Endothelial cell of umbilical vein (primary cell): ENCODE measurements around the gene SERPINE1. TPM values are rescaled to one million over a fixed set of nuclear protein-coding genes. Genes with fewer than 3 reads are reported as not detected.

Source experiments
- BruUV-seq: library from RNA; stranded (reverse); fragments of 400-500 nt; replicated peaks from 2 replicates; lab custom pipeline; 2021; lab: Mats Ljungman, UMichigan
- CTCF ChIA-PET: fragments of 300-600, 350-600 bp; sonication (Branson Sonifier 250); formaldehyde crosslinking; loops from one replicate; lab custom pipeline; 2021; ENCODE audit warnings: antibody characterized with exemption, inconsistent platforms; lab: Charles Lee
- POLR2A ChIA-PET: fragments of 300-600, 350-600 bp; sonication (Branson Sonifier 250); formaldehyde crosslinking; loops from one replicate; lab custom pipeline; 2021; ENCODE audit warnings: antibody characterized with exemption, inconsistent platforms; lab: Charles Lee
- DNase-seq: peaks from one replicate; pipeline ENCODE4 v3.0.0-alpha.2; 2011; ENCODE audit warnings: low read depth, low spot score
- FAIRE-seq: peaks from 2 replicates; lab custom pipeline; 2011; peaks lifted over from hg19 to GRCh38; lab: Jason Lieb, UNC
- H2AFZ ChIP-seq: 2 replicates; pipeline ENCODE4 v1.6.0; 2012; ENCODE audit warnings: low read depth, low read length, control low read depth, inconsistent platforms
- H3K27ac ChIP-seq: 2 replicates; pipeline ENCODE4 v1.5.1; 2011; ENCODE audit warnings: low read depth, mild to moderate bottlenecking, control low read depth, low read length, moderate library complexity; ENCODE audit not compliant: insufficient read depth
- H3K27me3 ChIP-seq, 2 experiments: 2 replicates each; pipeline versions ENCODE4 v1.6.0 to v1.6.1; 2011; ENCODE audit warnings: low read length in 2 of 2, mixed read lengths in 1 of 2; ENCODE audit not compliant: control insufficient read depth in 2 of 2, insufficient read depth in 2 of 2
- H3K36me3 ChIP-seq, 2 experiments: 2 replicates in 1 of 2; 3 replicates in 1 of 2; pipeline ENCODE4 v1.5.1; 2011; ENCODE audit warnings: low read length in 2 of 2, mild to moderate bottlenecking in 1 of 2, moderate library complexity in 1 of 2; ENCODE audit not compliant: control insufficient read depth in 2 of 2, insufficient read depth in 2 of 2; ENCODE audit errors: extremely low read depth in 1 of 2
- H3K4me1 ChIP-seq: 3 replicates; pipeline ENCODE4 v1.5.1; 2011; ENCODE audit warnings: mild to moderate bottlenecking, low read length; ENCODE audit not compliant: control insufficient read depth, insufficient read depth; ENCODE audit errors: extremely low read depth
- H3K4me2 ChIP-seq: 2 replicates; pipeline ENCODE4 v1.6.1; 2011; ENCODE audit warnings: low read length, control low read depth, mixed read lengths; ENCODE audit not compliant: insufficient read depth
- H3K4me3 ChIP-seq, 3 experiments: fragments of 200-600 bp in 1 of 3; sonication (generic), shearing (Covaris generic) in 1 of 3; replicated peaks in 1 of 3; 2 replicates each; pipeline ENCODE4 v1.5.1; 2011 to 2016; ENCODE audit warnings: control low read depth in 3 of 3, low read length in 3 of 3, mild to moderate bottlenecking in 2 of 3, inconsistent platforms in 1 of 3, low read depth in 1 of 3, moderate library complexity in 1 of 3; ENCODE audit not compliant: insufficient read depth in 1 of 3
- H3K79me2 ChIP-seq: 2 replicates; pipeline ENCODE4 v1.6.0; 2012; ENCODE audit warnings: low read length, inconsistent platforms; ENCODE audit not compliant: control insufficient read depth, insufficient read depth
- H3K9ac ChIP-seq: replicated peaks from 2 replicates; pipeline ENCODE3; 2011; ENCODE audit warnings: low read length, control low read depth; ENCODE audit not compliant: insufficient read depth; ENCODE audit errors: extremely low read depth
- H3K9me1 ChIP-seq: replicated peaks from 3 replicates; pipeline ENCODE4 v1.6.0; 2011; ENCODE audit warnings: mild to moderate bottlenecking, low read length; ENCODE audit not compliant: control insufficient read depth, insufficient read depth; ENCODE audit errors: extremely low read depth
- H3K9me3 ChIP-seq: replicated peaks from 2 replicates; pipeline ENCODE4 v1.5.1; 2012; ENCODE audit warnings: low read length, inconsistent platforms; ENCODE audit not compliant: control insufficient read depth, insufficient read depth
- H4K20me1 ChIP-seq: replicated peaks from 2 replicates; pipeline ENCODE3; 2011; ENCODE audit warnings: mild to moderate bottlenecking, low read length; ENCODE audit not compliant: control insufficient read depth, insufficient read depth; ENCODE audit errors: extremely low read depth
- CTCF ChIP-seq, 2 donors: IDR thresholded peaks; 1 replicate in 1 of 2; 2 replicates in 1 of 2; pipeline ENCODE4 v1.5.1; 2011; ENCODE audit warnings: low read length in 2 of 2, mild to moderate bottlenecking in 2 of 2, moderate library complexity in 2 of 2, control low read depth in 1 of 2, inconsistent platforms in 1 of 2, low read depth in 1 of 2; ENCODE audit not compliant: insufficient read depth in 1 of 2; ENCODE audit errors: extremely low read depth in 1 of 2
- EZH2 ChIP-seq: IDR thresholded peaks from 2 replicates; pipeline ENCODE4 v1.6.1; 2012; ENCODE audit warnings: borderline replicate concordance, low read depth, mild to moderate bottlenecking, moderate library complexity, low read length, inconsistent platforms; ENCODE audit not compliant: severe bottlenecking
- FOS ChIP-seq: IDR thresholded peaks from 2 replicates; pipeline ENCODE4 v1.6.1; 2011; ENCODE audit warnings: mild to moderate bottlenecking, low read length, moderate library complexity, borderline replicate concordance; ENCODE audit not compliant: insufficient read depth
- GATA2 ChIP-seq: IDR thresholded peaks from 2 replicates; pipeline ENCODE4 v1.7.0; 2011; ENCODE audit warnings: low read depth, mild to moderate bottlenecking, moderate library complexity, mixed read lengths, low read length; ENCODE audit not compliant: insufficient read length, insufficient read depth
- JUN ChIP-seq: IDR thresholded peaks from 2 replicates; pipeline ENCODE4 v1.6.1; 2011; ENCODE audit warnings: borderline replicate concordance, low read depth; ENCODE audit not compliant: insufficient read length, insufficient read depth
- MYC ChIP-seq: IDR thresholded peaks from one replicate; pipeline ENCODE4 v1.6.1; 2011; ENCODE audit warnings: mild to moderate bottlenecking, low read depth, low read length
- POLR2A ChIP-seq: IDR thresholded peaks from 2 replicates; pipeline ENCODE4 v1.6.1; 2012; ENCODE audit warnings: low read depth, mild to moderate bottlenecking, control low read depth, low read length
- POLR2AphosphoS5 ChIP-seq: IDR thresholded peaks from 2 replicates; pipeline ENCODE4 v1.6.1; 2012; ENCODE audit warnings: low read depth, mild to moderate bottlenecking, control low read depth, low read length, moderate library complexity; ENCODE audit not compliant: insufficient read depth
- dilution Hi-C: fragments of 300-500 bp; cut with MboI; formaldehyde crosslinking; loops from one replicate; pipeline ENCODE4 v1.15.0; 2019; ENCODE audit warnings: low sequenced_read_pairs; ENCODE audit not compliant: extremely low pct_ligation_motif_present
- intact Hi-C: fragments of 100-400 bp; cut with micrococcal nuclease; formaldehyde crosslinking; loops from one replicate; pipeline ENCODE4 v1.10.0; 2022
- polyA plus RNA-seq, 4 experiments: library from polyadenylated mRNA; depleted of rRNA in 3 of 4; stranded (reverse) in 3 of 4; unstranded in 1 of 4; fragments of >200 nt; gene quantifications; 2 replicates each; pipeline versions ENCODE4 v1.2.1 to v1.2.3, GENCODE V29; 2011 to 2012; ENCODE audit warnings: missing spikeins in 1 of 4
- total RNA-seq: library from RNA; stranded (reverse); gene quantifications from 2 replicates; pipeline ENCODE4 v1.2.3, GENCODE V29; 2021
- TF ChIP-seq, protein P1 (sequence below): IDR thresholded peaks from 2 replicates; pipeline ENCODE4 v1.6.1; 2011; ENCODE audit not compliant: insufficient read depth, insufficient read length

The SERPINE1 gene
- total and polyA plus RNA-seq, 2 donors (not counting 3 experiments of a cell fraction or from before 2014, with no cell fraction given) = 2,296 to 4,637 TPM

- dilution Hi-C loops = no loop called here
- TF ChIP-seq EZH2 (no peak), POLR2A (no peak), FOS (no peak), MYC (no peak), JUN (no peak), CTCF (IDR thresholded peaks at IDR 0.05; ENCODE audit: extremely low read depth in 1 of 2, insufficient read depth in 1 of 2, low read depth in 1 of 2, low read length in 2 of 2) (no peak), GATA2 (no peak), POLR2AphosphoS5 (no peak)
- TF ChIP-seq, protein P1, sequence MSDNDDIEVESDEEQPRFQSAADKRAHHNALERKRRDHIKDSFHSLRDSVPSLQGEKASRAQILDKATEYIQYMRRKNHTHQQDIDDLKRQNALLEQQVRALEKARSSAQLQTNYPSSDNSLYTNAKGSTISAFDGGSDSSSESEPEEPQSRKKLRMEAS = no peak
- intact Hi-C loops = loop anchor here (10.0 kb wide), 1 partner anchor 557 kb away; no protein-coding TSS in a partner anchor
- no peak overlapping the region for H3K4me2 ChIP-seq
- H4K20me1 ChIP-seq = no peaks in the 10 kb centered on the region
- H3K4me1 ChIP-seq = no peaks in the 10 kb centered on the region
- no peaks in the 10 kb centered on the region for H3K79me2 ChIP-seq
- no peak overlapping the region for H3K9ac ChIP-seq
- no TSS peak for BruUV-seq
- no peak overlapping the region for H2AFZ ChIP-seq
- no peak overlapping the region for H3K4me3 ChIP-seq
- no peaks in the 10 kb centered on the region for H3K36me3 ChIP-seq
- no peaks in the 10 kb centered on the region for H3K9me3 ChIP-seq
- CTCF ChIA-PET = interaction anchor here (2.4 to 6.3 kb wide), 2 partner anchors 14 to 34 kb away, joined by 9 to 39 read pairs; no protein-coding TSS in a partner anchor
- POLR2A ChIA-PET = no interaction called here
- H3K9me1 ChIP-seq = no peaks in the 10 kb centered on the region
- peaks cover 61 to 72% of the 10 kb centered on the region in 2 experiments for H3K27me3 ChIP-seq
- DNase-seq (no peak), FAIRE-seq (no peak)
- H3K27ac ChIP-seq = no peak overlapping the region
These were observed 50.7 kb downstream of the SERPINE1 start for GRCh38 chr7:101177644-101178043.
